ENCODE data around the gene TRDMT1.

Gene TRDMT1

DNA sequence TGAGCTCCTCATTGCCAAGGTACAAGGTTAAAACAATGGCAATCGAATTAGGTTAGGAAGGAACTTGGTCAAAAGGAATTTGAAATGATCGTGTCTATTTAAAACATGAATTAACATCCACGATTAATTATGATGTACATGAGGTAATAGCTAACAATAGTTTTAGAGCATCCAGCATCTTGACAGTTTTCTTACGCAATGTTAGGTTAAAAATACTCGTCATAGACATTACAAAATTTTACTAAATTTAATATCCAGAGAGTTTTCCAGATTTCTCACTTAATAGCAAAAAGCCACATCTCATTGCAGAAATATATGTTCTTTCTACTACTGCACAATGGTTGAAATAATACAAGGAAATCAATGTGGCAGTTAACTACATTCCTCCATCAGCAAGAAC is 94.5 kb downstream of the TRDMT1 start:
- Histone ChIP-seq H3K27ac (ENCODE audit: poor library complexity, severe bottlenecking) (no peak overlapping the region), H3K9me3 (ENCODE audit: severe bottlenecking) (no peaks in the 10 kb centered on the region), H3K4me1 (ENCODE audit: insufficient read depth, poor library complexity, severe bottlenecking) (peaks cover 8% of the 10 kb centered on the region), H3K4me3 (ENCODE audit: severe bottlenecking) (no peak overlapping the region), H3K27me3 (ENCODE audit: insufficient read depth, poor library complexity, severe bottlenecking) (no peaks in the 10 kb centered on the region), H3K36me3 (ENCODE audit: low read depth) (no peaks in the 10 kb centered on the region)
- TF ChIP-seq, protein P1, sequence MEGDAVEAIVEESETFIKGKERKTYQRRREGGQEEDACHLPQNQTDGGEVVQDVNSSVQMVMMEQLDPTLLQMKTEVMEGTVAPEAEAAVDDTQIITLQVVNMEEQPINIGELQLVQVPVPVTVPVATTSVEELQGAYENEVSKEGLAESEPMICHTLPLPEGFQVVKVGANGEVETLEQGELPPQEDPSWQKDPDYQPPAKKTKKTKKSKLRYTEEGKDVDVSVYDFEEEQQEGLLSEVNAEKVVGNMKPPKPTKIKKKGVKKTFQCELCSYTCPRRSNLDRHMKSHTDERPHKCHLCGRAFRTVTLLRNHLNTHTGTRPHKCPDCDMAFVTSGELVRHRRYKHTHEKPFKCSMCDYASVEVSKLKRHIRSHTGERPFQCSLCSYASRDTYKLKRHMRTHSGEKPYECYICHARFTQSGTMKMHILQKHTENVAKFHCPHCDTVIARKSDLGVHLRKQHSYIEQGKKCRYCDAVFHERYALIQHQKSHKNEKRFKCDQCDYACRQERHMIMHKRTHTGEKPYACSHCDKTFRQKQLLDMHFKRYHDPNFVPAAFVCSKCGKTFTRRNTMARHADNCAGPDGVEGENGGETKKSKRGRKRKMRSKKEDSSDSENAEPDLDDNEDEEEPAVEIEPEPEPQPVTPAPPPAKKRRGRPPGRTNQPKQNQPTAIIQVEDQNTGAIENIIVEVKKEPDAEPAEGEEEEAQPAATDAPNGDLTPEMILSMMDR (IDR thresholded peaks at IDR 0.05; ENCODE audit: poor library complexity, severe bottlenecking): no peak
- ATAC-seq (ENCODE audit: low read depth) (no peak), DNase-seq (ENCODE audit: low spot score) (no peak)

DNA sequence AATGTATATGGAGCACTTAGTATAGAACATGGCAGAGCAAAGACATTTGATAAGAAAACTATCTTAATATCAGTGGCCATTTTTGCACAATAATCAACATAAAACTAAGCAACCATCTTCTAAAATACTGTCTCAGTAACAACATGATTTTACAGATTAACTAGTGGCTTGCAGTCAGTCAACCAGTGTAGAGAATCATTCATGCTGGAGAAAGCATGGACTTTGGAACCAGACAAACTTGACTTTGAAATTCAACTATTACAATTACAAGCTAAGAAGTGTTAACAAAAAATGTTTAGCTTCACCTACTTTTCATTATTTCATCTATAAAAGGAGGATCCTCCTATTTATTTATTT is 99.6 kb downstream of the TRDMT1 start:
- DNase-seq (ENCODE audit: low spot score) (no peak), ATAC-seq (ENCODE audit: low read depth) (no peak)
- H3K4me1 ChIP-seq (ENCODE audit: insufficient read depth, poor library complexity, severe bottlenecking): no peaks in the 10 kb centered on the region
- H3K9me3 ChIP-seq (ENCODE audit: severe bottlenecking): no peaks in the 10 kb centered on the region
- H3K27ac ChIP-seq (ENCODE audit: poor library complexity, severe bottlenecking): no peak overlapping the region
- no peaks in the 10 kb centered on the region for H3K27me3 ChIP-seq (ENCODE audit: insufficient read depth, poor library complexity, severe bottlenecking)
- H3K4me3 ChIP-seq (ENCODE audit: severe bottlenecking): no peak overlapping the region
- TF ChIP-seq, protein P1 (IDR thresholded peaks at IDR 0.05; ENCODE audit: poor library complexity, severe bottlenecking): no peak
- H3K36me3 ChIP-seq (ENCODE audit: low read depth): no peaks in the 10 kb centered on the region

DNA sequence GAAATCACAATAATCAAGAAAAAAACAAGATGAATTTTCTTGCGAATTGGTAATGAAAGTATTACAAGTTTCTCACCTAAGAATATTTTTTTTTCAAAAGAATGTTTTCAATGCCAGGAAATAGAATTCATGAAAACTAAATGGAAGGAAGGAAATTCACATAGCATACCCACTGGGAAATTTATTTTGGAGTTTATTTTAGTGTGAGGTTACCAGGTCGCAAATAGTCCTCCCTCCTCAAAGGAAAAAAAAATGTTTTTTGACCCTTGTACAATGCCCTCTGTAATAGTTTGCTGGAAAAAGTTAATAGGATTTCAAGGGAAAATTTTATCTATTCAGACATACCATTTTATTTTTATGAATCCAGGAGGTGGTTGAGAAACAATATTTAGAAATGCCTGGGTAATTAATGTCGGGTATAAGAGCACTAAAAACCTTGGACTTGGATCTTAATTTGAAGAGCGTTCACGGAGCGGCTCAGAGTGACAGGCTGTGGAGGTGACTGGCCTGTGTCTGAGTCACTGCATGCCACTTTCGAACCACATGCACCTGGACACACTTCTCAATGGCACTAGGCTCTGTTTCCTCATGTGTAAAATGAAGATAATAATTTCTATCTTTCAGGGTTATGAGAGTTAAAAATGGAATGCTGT is 100.1 kb downstream of the TRDMT1 start:
- no peak overlapping the region for H3K27ac ChIP-seq (ENCODE audit: poor library complexity, severe bottlenecking)
- no peak overlapping the region for H3K4me3 ChIP-seq (ENCODE audit: severe bottlenecking)
- no peaks in the 10 kb centered on the region for H3K36me3 ChIP-seq (ENCODE audit: low read depth)
- DNase-seq (ENCODE audit: low spot score) (no peak), ATAC-seq (ENCODE audit: low read depth) (no peak)
- H3K27me3 ChIP-seq (ENCODE audit: insufficient read depth, poor library complexity, severe bottlenecking): no peaks in the 10 kb centered on the region
- H3K4me1 ChIP-seq (ENCODE audit: insufficient read depth, poor library complexity, severe bottlenecking): no peaks in the 10 kb centered on the region
- TF ChIP-seq, protein P1 (IDR thresholded peaks at IDR 0.05; ENCODE audit: poor library complexity, severe bottlenecking): no peak
- no peaks in the 10 kb centered on the region for H3K9me3 ChIP-seq (ENCODE audit: severe bottlenecking)

DNA sequence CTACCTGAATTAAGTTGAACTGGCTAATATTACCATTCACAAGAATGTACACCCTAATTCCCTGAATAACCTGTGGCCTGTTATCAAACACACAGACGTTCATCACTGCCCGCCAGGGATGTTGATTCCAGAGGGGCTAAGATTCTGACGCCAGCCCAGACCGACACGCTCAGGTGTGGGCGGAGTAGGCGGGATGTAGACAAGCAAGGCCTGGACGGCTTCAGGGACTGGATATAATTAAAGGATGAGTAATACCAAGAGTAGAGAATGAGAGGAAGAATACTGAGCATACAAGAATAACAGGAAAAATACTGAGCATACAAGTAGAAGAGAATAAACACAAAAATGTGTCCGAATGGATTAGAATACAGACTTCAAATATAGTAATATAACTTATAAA is 100.9 kb downstream of the TRDMT1 start:
- no peak overlapping the region for H3K4me3 ChIP-seq (ENCODE audit: severe bottlenecking)

DNA sequence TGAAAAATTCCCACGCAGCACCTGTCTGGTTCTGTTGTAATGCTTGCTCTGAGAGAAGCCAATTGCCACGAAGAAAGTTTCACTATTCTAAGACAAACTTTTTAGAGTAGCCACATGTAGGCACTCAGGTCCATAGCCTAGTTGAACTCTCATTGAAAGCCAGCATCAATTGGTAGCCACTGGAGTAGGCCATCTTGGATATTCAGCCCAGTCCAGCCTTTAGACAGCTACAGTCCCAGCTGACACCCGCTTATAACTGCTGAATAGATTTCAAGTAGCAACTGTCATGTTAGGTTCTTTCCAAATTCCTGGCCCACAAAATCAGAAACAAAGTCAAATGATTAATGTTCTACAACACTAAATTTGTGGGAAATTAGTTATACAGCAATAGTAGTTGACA is 103.5 kb downstream of the TRDMT1 start:
- ATAC-seq (ENCODE audit: low read depth): no peak
- no peaks in the 10 kb centered on the region for H3K27me3 ChIP-seq (ENCODE audit: insufficient read depth, poor library complexity, severe bottlenecking)

More for the DNA sequence above, 100.9 kb downstream of the TRDMT1 start:
- no peaks in the 10 kb centered on the region for H3K36me3 ChIP-seq (ENCODE audit: low read depth)
- no peaks in the 10 kb centered on the region for H3K27me3 ChIP-seq (ENCODE audit: insufficient read depth, poor library complexity, severe bottlenecking)
- TF ChIP-seq, protein P1 (IDR thresholded peaks at IDR 0.05; ENCODE audit: poor library complexity, severe bottlenecking): no peak
- H3K27ac ChIP-seq (ENCODE audit: poor library complexity, severe bottlenecking): no peak overlapping the region
- no peak for DNase-seq (ENCODE audit: low spot score)
- ATAC-seq (ENCODE audit: low read depth): no peak
- no peaks in the 10 kb centered on the region for H3K9me3 ChIP-seq (ENCODE audit: severe bottlenecking)
- no peaks in the 10 kb centered on the region for H3K4me1 ChIP-seq (ENCODE audit: insufficient read depth, poor library complexity, severe bottlenecking)

More for the DNA sequence above, 103.5 kb downstream of the TRDMT1 start:
- no peaks in the 10 kb centered on the region for H3K4me1 ChIP-seq (ENCODE audit: insufficient read depth, poor library complexity, severe bottlenecking)
- H3K36me3 ChIP-seq (ENCODE audit: low read depth): no peaks in the 10 kb centered on the region
- no peak overlapping the region for H3K4me3 ChIP-seq (ENCODE audit: severe bottlenecking)
- H3K27ac ChIP-seq (ENCODE audit: poor library complexity, severe bottlenecking): no peak overlapping the region
- peaks cover 7% of the 10 kb centered on the region for H3K9me3 ChIP-seq (ENCODE audit: severe bottlenecking)
- no peak for DNase-seq (ENCODE audit: low spot score)
- TF ChIP-seq, protein P1 (IDR thresholded peaks at IDR 0.05; ENCODE audit: poor library complexity, severe bottlenecking): no peak
